Activated CD4-positive, alpha-beta T cell treated with anti-CD3 and anti-CD28 coated beads, Interleukin-2, amount 10 ng/mL, durations not matched to agents 24 days and 14 days (primary cell): ENCODE results near the gene RGS17. TPM values are rescaled to one million over a fixed set of nuclear protein-coding genes. Genes with fewer than 3 reads are reported as not detected.
"Not testable (repeated sequence)": the region's sequence is repeated elsewhere in the genome, so short reads cannot be mapped to it uniquely, and the experiment has no call there.

Source experiments
- DNase-seq: peaks from one replicate; pipeline ENCODE4 v3.0.0; 2022
- H3K27ac Mint-ChIP-seq: one replicate; pipeline ENCODE4 v1.8.0; 2022; ENCODE audit warnings: mild to moderate bottlenecking, mixed read lengths
- H3K27me3 Mint-ChIP-seq: one replicate; pipeline ENCODE4 v1.8.0; 2022; ENCODE audit warnings: mixed read lengths
- H3K36me3 Mint-ChIP-seq: one replicate; pipeline ENCODE4 v1.8.0; 2022; ENCODE audit warnings: low read depth, mild to moderate bottlenecking, mixed read lengths
- H3K4me1 Mint-ChIP-seq: one replicate; pipeline ENCODE4 v1.8.0; 2021; ENCODE audit warnings: mixed read lengths
- H3K4me3 Mint-ChIP-seq: one replicate; pipeline ENCODE4 v1.8.0; 2022; ENCODE audit warnings: mild to moderate bottlenecking, moderate library complexity, mixed read lengths
- H3K9me3 Mint-ChIP-seq: one replicate; pipeline ENCODE4 v1.8.0; 2021; ENCODE audit warnings: mixed read lengths
- intact Hi-C: fragments of 100-400 bp; cut with micrococcal nuclease; formaldehyde crosslinking; loops from one replicate; pipeline ENCODE4 v1.15.1; 2023
- total RNA-seq: library from RNA; stranded (reverse); gene quantifications from 2 replicates; pipeline ENCODE4 v1.2.3, GENCODE V29; 2022

The RGS17 gene
- total RNA-seq, 1 donor from 2014 or later: not detected

GRCh38 chr6:152999538-152999937 lies 131.5 kb downstream of the RGS17 start:
- H3K27ac Mint-ChIP-seq, H3K27me3 Mint-ChIP-seq, DNase-seq, H3K9me3 Mint-ChIP-seq, intact Hi-C loops: not testable (repeated sequence)
- Mint-ChIP-seq H3K36me3 (peaks cover 46% of the 10 kb centered on the region), H3K4me3 (peak overlapping the region; percentile 64), H3K4me1 (peaks cover 36% of the 10 kb centered on the region)

GRCh38 chr6:152993847-152994246 lies 137.2 kb downstream of the RGS17 start:
- no peak for DNase-seq
- intact Hi-C loops: no loop called here
- H3K9me3 Mint-ChIP-seq: peaks cover 5% of the 10 kb centered on the region
- H3K4me3 Mint-ChIP-seq: peak overlapping the region; percentile 9
- H3K36me3 Mint-ChIP-seq: peaks cover 62% of the 10 kb centered on the region
- H3K4me1 Mint-ChIP-seq: peaks cover 26% of the 10 kb centered on the region
- H3K27me3 Mint-ChIP-seq: no peaks in the 10 kb centered on the region
- H3K27ac Mint-ChIP-seq: peak overlapping the region; percentile 79

- no peak for DNase-seq
- H3K4me1 Mint-ChIP-seq: peaks cover 26% of the 10 kb centered on the region
- H3K27me3 Mint-ChIP-seq: no peaks in the 10 kb centered on the region
- peak overlapping the region; percentile 9 for H3K4me3 Mint-ChIP-seq
- H3K27ac Mint-ChIP-seq: peak overlapping the region; percentile 79
- peaks cover 61% of the 10 kb centered on the region for H3K36me3 Mint-ChIP-seq
- intact Hi-C loops: no loop called here
- H3K9me3 Mint-ChIP-seq: peaks cover 5% of the 10 kb centered on the region
Observed at GRCh38 chr6:152993431-152993830, 137.7 kb downstream of the RGS17 start.

- no peaks in the 10 kb centered on the region for H3K9me3 Mint-ChIP-seq
Observed at GRCh38 chr6:152986978-152987377, 144.1 kb downstream of the RGS17 start.

GRCh38 chr6:152985300-152985699 lies 145.8 kb downstream of the RGS17 start:
- peaks cover 32% of the 10 kb centered on the region for H3K4me1 Mint-ChIP-seq
- intact Hi-C loops: loop anchor here (10.0 kb wide), 1 partner anchor 1260 kb away; no protein-coding TSS in a partner anchor
- not testable (repeated sequence) for H3K9me3 Mint-ChIP-seq, H3K27me3 Mint-ChIP-seq, DNase-seq
- H3K27ac Mint-ChIP-seq: peak overlapping the region; percentile 26
- peak overlapping the region; percentile 92 for H3K4me3 Mint-ChIP-seq
- H3K36me3 Mint-ChIP-seq: peaks cover 36% of the 10 kb centered on the region

More at GRCh38 chr6:152986978-152987377, 144.1 kb downstream of the RGS17 start:
- H3K4me3 Mint-ChIP-seq: no peak overlapping the region
- intact Hi-C loops: loop anchor here (10.0 kb wide), 1 partner anchor 1258 kb away; no protein-coding TSS in a partner anchor
- peaks cover 33% of the 10 kb centered on the region for H3K36me3 Mint-ChIP-seq
- H3K27me3 Mint-ChIP-seq: no peaks in the 10 kb centered on the region
- peaks cover 24% of the 10 kb centered on the region for H3K4me1 Mint-ChIP-seq
- H3K27ac Mint-ChIP-seq: no peak overlapping the region
- DNase-seq: no peak

GRCh38 chr6:152984513-152984872 lies 146.6 kb downstream of the RGS17 start:
- intact Hi-C loops: loop anchor here (5.0 to 10.0 kb wide), 2 partner anchors 1260 to 1532 kb away; partner anchors contain the start of gene RMND1
- Mint-ChIP-seq H3K9me3 (no peaks in the 10 kb centered on the region), H3K36me3 (peaks cover 34% of the 10 kb centered on the region), H3K4me3 (peak overlapping the region; percentile 92), H3K27ac (peak overlapping the region; percentile 100), H3K4me1 (peaks cover 34% of the 10 kb centered on the region), H3K27me3 (no peaks in the 10 kb centered on the region)
- no peak for DNase-seq

- intact Hi-C loops: loop anchor here (2.0 to 10.0 kb wide), 4 partner anchors 19 to 1593 kb away; partner anchors contain the start of genes MTRF1L, RMND1 and ZBTB2
- DNase-seq: peak; percentile 91
- H3K4me3 Mint-ChIP-seq: peak overlapping the region; percentile 92
- H3K27me3 Mint-ChIP-seq: no peaks in the 10 kb centered on the region
- H3K36me3 Mint-ChIP-seq: peaks cover 36% of the 10 kb centered on the region
- peak overlapping the region; percentile 100 for H3K27ac Mint-ChIP-seq
- H3K9me3 Mint-ChIP-seq: no peaks in the 10 kb centered on the region
- peaks cover 39% of the 10 kb centered on the region for H3K4me1 Mint-ChIP-seq
Observed at GRCh38 chr6:152983637-152984512, 147.2 kb downstream of the RGS17 start.

GRCh38 chr6:152982904-152983636 lies 148.0 kb downstream of the RGS17 start, which contains the start of gene FBXO5:
Gene FBXO5, minus strand, starts transcription at chr6:152983041. Its CDS starts 82 bp downstream, at chr6:152982959.
- intact Hi-C loops: loop anchor here (2.0 to 10.0 kb wide), 4 partner anchors 20 to 1592 kb away; partner anchors contain the start of genes MTRF1L, RMND1 and ZBTB2
- peak; percentile 99 for DNase-seq
- Mint-ChIP-seq H3K4me3 (peak within 1 kb of the TSS; percentile 92), H3K36me3 (peaks cover 40% of the 10 kb centered on the region), H3K9me3 (no peaks in the 10 kb centered on the region), H3K27ac (peak within 1 kb of the TSS; percentile 100), H3K4me1 (peaks cover 46% of the 10 kb centered on the region), H3K27me3 (no peaks in the 10 kb centered on the region)

- Mint-ChIP-seq H3K4me1 (peaks cover 52% of the 10 kb centered on the region), H3K9me3 (no peaks in the 10 kb centered on the region), H3K27me3 (no peaks in the 10 kb centered on the region), H3K36me3 (peaks cover 45% of the 10 kb centered on the region), H3K27ac (peak overlapping the region; percentile 85), H3K4me3 (peak overlapping the region; percentile 92)
- peak; percentile 75 for DNase-seq
- intact Hi-C loops: loop anchor here (2.0 to 10.0 kb wide), 4 partner anchors 21 to 1591 kb away; partner anchors contain the start of genes MTRF1L, RMND1 and ZBTB2
Observed at GRCh38 chr6:152981989-152982903, 148.8 kb downstream of the RGS17 start.

- Mint-ChIP-seq H3K4me1 (peaks cover 56% of the 10 kb centered on the region), H3K36me3 (peaks cover 45% of the 10 kb centered on the region), H3K4me3 (peak overlapping the region; percentile 80), H3K27ac (peak overlapping the region; percentile 12), H3K27me3 (no peaks in the 10 kb centered on the region), H3K9me3 (no peaks in the 10 kb centered on the region)
- DNase-seq: no peak
- intact Hi-C loops: loop anchor here (5.0 to 10.0 kb wide), 2 partner anchors 1264 to 1529 kb away; partner anchors contain the start of gene RMND1
Observed at GRCh38 chr6:152981219-152981618, 149.9 kb downstream of the RGS17 start.

GRCh38 chr6:152980656-152981055 lies 150.4 kb downstream of the RGS17 start:
- intact Hi-C loops: loop anchor here (5.0 to 10.0 kb wide), 2 partner anchors 1264 to 1528 kb away; partner anchors contain the start of gene RMND1
- Mint-ChIP-seq H3K4me1 (peaks cover 57% of the 10 kb centered on the region), H3K4me3 (peak overlapping the region; percentile 80), H3K27ac (peak overlapping the region; percentile 57), H3K9me3 (no peaks in the 10 kb centered on the region), H3K27me3 (no peaks in the 10 kb centered on the region), H3K36me3 (peaks cover 45% of the 10 kb centered on the region)
- no peak for DNase-seq

- Mint-ChIP-seq H3K36me3 (peaks cover 49% of the 10 kb centered on the region), H3K4me1 (peaks cover 59% of the 10 kb centered on the region), H3K27ac (no peak overlapping the region), H3K9me3 (no peaks in the 10 kb centered on the region), H3K27me3 (no peaks in the 10 kb centered on the region), H3K4me3 (peak overlapping the region; percentile 34)
- DNase-seq: no peak
- intact Hi-C loops: no loop called here
Observed at GRCh38 chr6:152979116-152979515, 152.0 kb downstream of the RGS17 start.
